Uterus (tissue), 4 donors: ENCODE data around the gene GSN. TPM values are rescaled to one million over a fixed set of nuclear protein-coding genes. Genes with fewer than 3 reads are reported as not detected.

Experiments used
- DNase-seq, 2 donors: peaks; one replicate each; pipeline ENCODE4 v3.0.0-alpha.2; 2019 to 2020
- H3K27ac ChIP-seq, 2 donors: fragments of 200-600 bp; sonication (generic); 1 replicate in 1 of 2; 2 replicates in 1 of 2; pipeline ENCODE4 v1.5.1; 2016 to 2018
- H3K27me3 ChIP-seq, 2 donors: fragments of 200-600 bp; sonication (generic); one replicate each; pipeline ENCODE4 v1.5.1; 2018 to 2019; ENCODE audit warnings: control low read depth in 1 of 2
- H3K36me3 ChIP-seq, 2 donors: fragments of 200-600 bp; sonication (generic); one replicate each; pipeline ENCODE4 v1.5.1; 2019; ENCODE audit warnings: control low read depth in 1 of 2
- H3K4me1 ChIP-seq, 2 donors: fragments of 200-600 bp; sonication (generic); one replicate each; pipeline ENCODE4 v1.5.1; 2018 to 2019; ENCODE audit warnings: control low read depth in 1 of 2
- H3K4me3 ChIP-seq, 2 donors: fragments of 200-600 bp; sonication (generic); 1 replicate in 1 of 2; 2 replicates in 1 of 2; pipeline ENCODE4 v1.5.1; 2018 to 2019; ENCODE audit warnings: mild to moderate bottlenecking in 1 of 2
- H3K9me3 ChIP-seq, 2 donors: fragments of 200-600 bp; sonication (generic); one replicate each; pipeline ENCODE4 v1.5.1; 2019; ENCODE audit warnings: control low read depth in 1 of 2
- CTCF ChIP-seq, 4 experiments: fragments of 200-600 bp in 2 of 4; fragments of 450-650 bp in 2 of 4; sonication (generic) in 2 of 4; IDR thresholded peaks; one replicate each; pipeline ENCODE4 v1.5.1; 2016 to 2019; ENCODE audit warnings: antibody characterized with exemption in 4 of 4, mild to moderate bottlenecking in 2 of 4, moderate library complexity in 1 of 4
- POLR2A ChIP-seq, 2 donors: fragments of 450-650 bp; IDR thresholded peaks; one replicate each; pipeline ENCODE4 v1.6.1; 2016; ENCODE audit warnings: antibody characterized with exemption in 2 of 2, mild to moderate bottlenecking in 1 of 2, moderate library complexity in 1 of 2
- intact Hi-C: fragments of 100-400 bp; cut with DNase I; formaldehyde crosslinking; loops from one replicate; pipeline ENCODE4 v1.15.1; 2023; ENCODE audit warnings: low total_unique reads
- total RNA-seq, 4 donors: library from RNA; depleted of rRNA in 3 of 4; stranded (reverse); fragments of >200 nt in 3 of 4; gene quantifications; one replicate each; pipeline versions ENCODE4 v1.1.0 to v1.2.4, GENCODE V29; 2014 to 2023
- donor health status: DM: yes; HTN: yes; CAD: no.

GSN gene
- total RNA-seq, 4 donors from 2014 or later, result 567 to 1,619 (median 884) TPM

- DNase-seq, result no peak
- intact Hi-C loops, result no loop called here
- H3K36me3 ChIP-seq, result no peaks in the 10 kb centered on the region
- no peak overlapping the region for H3K4me3 ChIP-seq
- H3K27ac ChIP-seq, result no peak overlapping the region
- H3K4me1 ChIP-seq, result no peaks in the 10 kb centered on the region
- no peaks in the 10 kb centered on the region for H3K9me3 ChIP-seq
- TF ChIP-seq POLR2A (IDR thresholded peaks at IDR 0.05), result no peak
- no peaks in the 10 kb centered on the region for H3K27me3 ChIP-seq
Measured at GRCh38 chr9:121260457-121261106, 7.4 kb upstream of the GSN start.

GRCh38 chr9:121261107-121261460, 6.9 kb upstream of the GSN start:
- DNase-seq, result no peak
- Histone ChIP-seq H3K9me3 (no peaks in the 10 kb centered on the region), H3K27me3 (no peaks in the 10 kb centered on the region), H3K4me1 (no peaks in the 10 kb centered on the region), H3K36me3 (no peaks in the 10 kb centered on the region), H3K4me3 (no peak overlapping the region), H3K27ac (peak overlapping the region in 1 of 2 donors; percentile 4)
- intact Hi-C loops, result no loop called here
- TF ChIP-seq POLR2A (IDR thresholded peaks at IDR 0.05) (no peak), CTCF (IDR thresholded peaks at IDR 0.05) (no peak)

- TF ChIP-seq CTCF (IDR thresholded peaks at IDR 0.05) (no peak), POLR2A (IDR thresholded peaks at IDR 0.05) (no peak)
- intact Hi-C loops, result no loop called here
- H3K36me3 ChIP-seq, result no peaks in the 10 kb centered on the region
Measured at GRCh38 chr9:121261755-121262154, 6.2 kb upstream of the GSN start.

GRCh38 chr9:121262423-121262822, 5.5 kb upstream of the GSN start:
- Histone ChIP-seq H3K36me3 (no peaks in the 10 kb centered on the region), H3K9me3 (no peaks in the 10 kb centered on the region), H3K4me1 (peaks cover 0 to 9% of the 10 kb centered on the region in 2 donors), H3K27ac (peak overlapping the region; percentile 34 to 45), H3K27me3 (no peaks in the 10 kb centered on the region), H3K4me3 (no peak overlapping the region)
- TF ChIP-seq POLR2A (IDR thresholded peaks at IDR 0.05), result no peak
- no peak for TF ChIP-seq CTCF (IDR thresholded peaks at IDR 0.05)
- intact Hi-C loops, result no loop called here
- no peak for DNase-seq

More at GRCh38 chr9:121261755-121262154, 6.2 kb upstream of the GSN start:
- H3K4me1 ChIP-seq, result peaks cover 0 to 3% of the 10 kb centered on the region in 2 donors
- DNase-seq, result no peak
- H3K27ac ChIP-seq, result peak overlapping the region in 1 of 2 donors; percentile 4
- no peaks in the 10 kb centered on the region for H3K9me3 ChIP-seq
- H3K4me3 ChIP-seq, result no peak overlapping the region
- no peaks in the 10 kb centered on the region for H3K27me3 ChIP-seq

GRCh38 chr9:121262953-121263352, 5.0 kb upstream of the GSN start:
- DNase-seq, result no peak
- Histone ChIP-seq H3K27ac (peak overlapping the region; percentile 19 to 34), H3K36me3 (no peaks in the 10 kb centered on the region), H3K9me3 (no peaks in the 10 kb centered on the region), H3K4me3 (no peak overlapping the region), H3K4me1 (peaks cover 0 to 13% of the 10 kb centered on the region in 2 donors), H3K27me3 (no peaks in the 10 kb centered on the region)
- TF ChIP-seq CTCF (IDR thresholded peaks at IDR 0.05) (no peak), POLR2A (IDR thresholded peaks at IDR 0.05) (no peak)
- intact Hi-C loops, result no loop called here
